ENCODE data around the gene BICDL1.
"Not testable (repeated sequence)": the region's sequence is repeated elsewhere in the genome, so short reads cannot be mapped to it uniquely, and the experiment has no call there.

BICDL1 gene

DNA sequence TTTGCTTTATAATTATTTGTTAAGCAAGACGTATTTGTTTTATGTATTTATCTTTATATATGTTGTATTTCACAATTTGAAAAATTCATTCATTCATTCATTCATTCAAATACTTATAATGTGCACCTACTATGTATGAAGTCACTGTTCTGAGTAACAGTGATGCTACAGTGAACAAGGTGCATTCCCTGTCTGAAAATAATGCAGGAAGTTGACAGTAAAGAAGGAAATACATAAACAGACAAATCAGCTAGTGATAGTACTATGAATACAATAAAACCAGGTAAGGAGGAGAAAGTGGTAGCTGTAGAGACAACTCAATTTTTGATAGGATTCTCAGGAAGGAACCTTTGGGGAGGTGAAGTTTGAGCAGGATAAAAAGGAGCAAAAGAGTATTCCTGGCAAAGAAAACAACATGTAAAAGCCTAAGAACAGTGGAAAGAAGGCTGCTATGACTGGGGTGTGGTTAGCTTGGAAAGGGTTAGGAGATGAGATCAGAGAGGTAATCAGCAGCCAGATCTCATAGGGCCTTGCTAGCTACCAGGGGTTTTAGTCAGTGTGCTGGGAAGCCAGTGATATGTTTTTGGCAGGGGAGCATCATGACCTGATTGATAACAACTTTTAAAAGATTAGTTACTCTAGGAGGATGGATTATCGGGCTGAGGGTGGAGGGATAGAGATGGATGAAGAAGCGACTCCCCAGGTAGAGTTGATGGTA lies 17.4 kb downstream of the BICDL1 start:
- DNase-seq: no peak

DNA sequence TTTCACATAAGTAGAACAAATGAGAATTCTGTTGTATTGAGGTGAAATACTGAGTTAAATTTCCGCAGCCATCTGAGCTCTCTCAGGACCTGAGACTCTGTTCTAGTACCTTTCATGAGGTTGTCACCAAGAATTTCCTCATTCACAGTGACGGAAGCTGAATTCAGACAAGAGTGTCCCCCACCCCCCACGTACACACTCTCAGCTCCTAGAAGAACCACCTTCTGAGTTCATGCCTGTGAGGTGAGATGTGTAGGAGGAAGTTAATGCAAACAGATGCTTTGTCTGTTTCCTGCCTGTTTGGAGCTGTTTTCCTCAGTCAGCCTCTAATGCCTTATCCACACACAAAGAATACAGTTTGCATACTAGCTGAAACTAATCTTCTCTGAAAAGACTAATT lies 18.2 kb downstream of the BICDL1 start:
- DNase-seq: no peak

DNA sequence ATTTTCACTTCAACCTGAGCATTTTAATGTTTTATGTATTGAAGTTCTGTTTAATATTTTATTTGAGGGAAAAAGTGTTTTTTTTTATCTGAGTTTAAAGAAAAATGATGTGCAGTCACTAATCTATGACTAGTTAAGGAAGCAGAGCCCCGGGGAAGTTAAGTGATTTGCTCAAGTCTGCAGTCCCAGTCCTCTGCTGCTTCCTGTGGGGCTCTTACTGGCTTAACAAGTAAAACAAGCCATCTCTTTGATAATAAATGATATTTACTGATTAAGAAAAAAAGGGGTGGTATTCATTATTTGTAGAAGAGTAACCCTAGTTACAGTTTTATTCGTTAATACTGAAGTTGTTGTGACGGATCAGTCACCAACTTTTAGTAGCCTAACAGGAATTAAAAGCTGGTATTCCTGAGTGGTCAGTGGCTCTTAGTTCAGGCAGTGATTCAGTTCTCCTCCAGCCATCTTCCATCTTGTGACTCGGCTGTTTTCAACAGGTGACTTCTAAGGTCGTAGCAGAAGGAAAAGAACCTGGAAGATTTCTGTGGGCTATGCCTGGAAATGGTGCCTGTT lies 21.7 kb downstream of the BICDL1 start:
- DNase-seq: no peak

DNA sequence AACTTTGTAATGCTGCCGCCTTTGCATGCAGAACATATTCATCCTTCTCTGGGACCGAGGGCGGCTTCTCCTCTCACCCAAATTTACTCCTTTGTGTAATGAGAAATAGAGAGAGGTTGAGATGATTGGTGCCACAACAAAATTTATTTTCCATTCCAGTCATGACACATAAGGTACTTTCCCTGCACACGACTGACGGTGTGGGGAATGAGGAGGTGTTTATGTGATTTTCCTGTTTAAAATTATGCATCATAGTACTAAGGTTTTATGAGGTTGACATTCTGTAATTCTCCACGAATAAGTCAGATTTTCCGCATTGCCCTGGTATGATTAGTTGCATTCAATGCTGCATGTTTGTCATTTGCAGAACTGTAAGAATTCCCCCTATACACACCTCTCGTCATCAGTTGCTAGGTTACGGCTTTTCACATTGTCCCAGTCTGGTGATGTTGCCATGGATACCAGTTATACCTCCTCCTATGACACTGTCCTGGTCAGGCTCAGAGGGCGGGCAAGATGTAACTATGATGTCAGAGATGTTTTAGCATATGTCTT lies 23.1 kb downstream of the BICDL1 start:
- DNase-seq: no peak

DNA sequence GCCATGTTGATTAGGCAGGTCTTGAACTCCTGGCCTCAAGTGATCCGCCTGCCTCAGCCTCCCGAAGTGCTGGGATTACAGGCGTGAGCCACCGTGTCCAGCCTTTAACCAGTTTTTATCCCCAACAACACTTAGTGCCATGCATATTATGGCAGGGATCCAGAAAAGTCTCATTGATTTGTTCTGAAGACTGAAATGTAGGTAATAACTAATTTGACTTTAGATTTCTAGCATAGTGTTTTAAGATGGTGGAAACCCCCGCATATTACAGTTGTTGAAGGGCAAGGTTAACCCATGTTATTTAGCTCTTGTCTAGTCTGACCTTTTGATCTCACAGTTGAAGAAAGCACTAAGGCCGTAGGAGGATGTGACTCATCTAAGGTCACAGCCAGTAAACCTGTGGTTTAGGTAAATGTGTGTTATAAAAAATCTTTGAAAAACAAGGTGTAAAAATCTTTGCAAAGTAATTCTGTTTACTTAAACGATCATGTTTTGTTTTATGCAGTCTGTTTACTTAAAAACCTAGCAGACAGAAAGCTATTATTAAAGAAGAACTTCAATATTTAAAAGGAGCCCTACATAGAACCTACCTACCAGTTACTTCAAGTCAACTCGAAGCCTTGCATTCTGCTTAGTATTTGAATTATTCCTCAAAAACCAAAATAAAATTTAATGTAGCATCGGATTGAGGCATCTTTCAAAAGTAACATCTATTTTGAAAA lies 24.8 kb downstream of the BICDL1 start:
- DNase-seq: peak; percentile 7

DNA sequence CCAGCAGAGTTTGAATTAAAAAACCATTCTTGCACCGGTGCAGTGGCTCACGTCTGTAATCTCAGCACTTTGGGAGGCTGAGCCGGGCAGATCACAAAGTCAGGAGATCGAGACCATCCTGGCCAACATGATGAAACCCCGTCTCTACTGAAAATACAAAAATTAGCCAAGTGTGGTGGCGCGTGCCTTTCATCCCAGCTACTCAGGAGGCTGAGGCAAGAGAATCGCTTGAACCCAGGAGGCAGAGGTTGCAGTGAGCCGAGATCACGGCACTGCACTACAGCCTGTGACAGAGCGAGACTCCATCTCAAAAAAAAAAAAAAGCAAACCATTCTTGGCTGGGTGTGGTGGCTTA lies 25.3 kb downstream of the BICDL1 start:
- not testable (repeated sequence) for DNase-seq

DNA sequence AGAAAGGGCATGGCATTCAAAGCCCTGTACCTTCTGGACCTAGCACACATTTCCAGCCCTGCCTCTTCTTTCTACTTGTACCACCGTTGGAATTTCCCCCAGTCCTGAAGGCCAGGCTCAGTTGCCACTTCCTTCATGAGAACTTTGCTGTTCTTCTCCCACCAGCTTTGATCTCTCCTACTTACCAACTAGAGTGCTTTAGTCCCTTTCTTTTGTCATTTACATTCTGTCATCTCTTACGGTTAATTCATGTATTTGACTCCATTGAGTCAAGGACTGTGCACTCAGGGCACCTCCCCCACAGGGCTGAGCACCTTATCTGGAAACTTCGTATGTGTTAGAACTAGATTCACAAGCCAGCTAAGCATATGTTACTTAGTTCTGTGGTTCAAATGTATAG lies 26.3 kb downstream of the BICDL1 start:
- no peak for DNase-seq

DNA sequence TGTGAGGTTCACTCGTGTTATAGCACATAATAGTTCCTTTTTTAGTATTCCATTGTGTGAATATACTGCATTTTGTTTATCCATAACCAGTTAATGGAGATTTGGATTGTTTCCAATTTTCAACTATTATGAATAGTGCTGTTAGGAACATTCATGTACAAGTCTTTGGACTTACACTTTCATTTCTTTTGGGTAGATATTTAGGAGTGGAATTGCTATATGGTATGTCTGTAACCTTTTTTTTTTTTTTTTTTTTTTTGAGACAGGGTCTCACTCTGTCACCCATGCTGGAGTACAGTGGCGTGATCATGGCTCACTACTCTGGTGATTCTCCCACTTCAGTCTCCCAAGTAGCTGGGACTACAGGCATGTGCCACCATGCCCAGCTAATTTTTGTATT lies 27.2 kb downstream of the BICDL1 start:
- not testable (repeated sequence) for DNase-seq

DNA sequence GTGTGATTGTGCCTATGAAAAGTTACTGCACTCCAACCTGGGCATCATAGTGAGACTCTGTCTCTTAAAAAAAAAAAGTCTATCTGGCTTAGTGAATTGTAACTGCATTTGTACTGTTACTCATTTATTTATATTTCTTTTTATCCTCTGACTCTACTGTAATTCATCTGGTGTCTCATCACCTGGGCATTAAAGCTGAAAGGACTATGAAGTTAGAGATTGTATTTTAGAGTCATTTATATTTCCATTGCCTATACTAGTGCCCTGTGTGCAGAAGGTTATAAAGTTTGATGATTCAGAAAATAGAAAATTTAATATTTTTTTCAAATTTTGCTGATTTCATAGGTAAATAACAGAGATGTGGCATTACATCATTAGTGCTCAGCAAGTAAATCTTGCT lies 30.2 kb downstream of the BICDL1 start:
- DNase-seq: no peak

DNA sequence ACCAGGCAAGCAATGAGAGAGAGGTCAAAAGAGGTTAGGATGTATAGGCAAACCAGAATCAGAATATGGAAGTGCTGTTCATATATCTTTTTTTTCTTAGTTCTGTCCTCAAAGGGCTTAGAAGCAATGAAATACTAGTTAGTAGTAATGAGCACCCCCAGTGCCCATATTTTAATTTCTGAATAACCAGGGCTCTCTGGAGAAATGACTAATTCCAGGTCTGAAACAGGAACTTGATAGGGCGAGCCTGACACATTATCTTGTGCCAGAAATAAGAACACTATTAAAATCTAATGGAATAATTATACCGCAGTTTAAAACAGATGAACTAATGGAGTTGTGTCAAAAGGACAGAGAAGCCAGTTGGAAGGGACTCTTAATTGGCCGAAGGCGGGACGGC lies 30.9 kb downstream of the BICDL1 start:
- peak; percentile 52 for DNase-seq

DNA sequence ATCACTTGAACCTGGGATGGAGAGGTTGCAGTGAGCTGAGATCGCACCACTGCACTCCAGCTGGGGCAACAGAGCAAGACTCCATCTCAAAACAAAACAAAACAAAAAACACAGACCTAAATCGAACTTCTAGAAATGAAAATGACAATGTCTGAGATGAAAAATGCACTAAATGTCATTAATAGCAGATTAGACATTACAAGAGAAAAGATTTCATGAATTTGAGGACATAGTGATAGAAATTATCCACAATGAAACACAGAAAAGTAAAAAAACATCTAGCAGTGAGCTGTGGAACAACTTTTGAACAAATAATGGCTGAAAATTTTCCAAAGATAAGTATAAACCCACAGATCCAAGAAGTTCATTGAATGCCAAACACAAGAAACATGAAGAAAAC lies 35.2 kb downstream of the BICDL1 start:
- no peak for DNase-seq

DNA sequence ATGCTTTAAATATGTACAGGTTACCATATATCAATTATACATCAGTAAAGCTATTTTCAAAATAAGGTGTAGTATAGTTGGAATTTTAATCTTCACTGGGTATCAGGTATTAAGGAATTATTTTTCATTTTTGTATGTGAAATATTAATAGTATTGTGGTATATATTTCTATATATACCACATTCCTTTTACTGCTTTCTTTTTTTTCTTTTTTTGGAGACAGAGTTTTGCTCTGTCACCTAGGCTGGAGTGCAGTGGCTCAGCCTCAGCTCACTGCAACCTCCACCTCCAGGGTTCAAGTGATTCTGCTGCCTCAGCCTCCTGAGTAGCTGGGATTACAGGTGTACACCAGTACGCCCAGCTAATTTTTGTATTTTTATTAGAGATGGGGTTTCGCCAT lies 36.6 kb downstream of the BICDL1 start:
- no peak for DNase-seq

DNA sequence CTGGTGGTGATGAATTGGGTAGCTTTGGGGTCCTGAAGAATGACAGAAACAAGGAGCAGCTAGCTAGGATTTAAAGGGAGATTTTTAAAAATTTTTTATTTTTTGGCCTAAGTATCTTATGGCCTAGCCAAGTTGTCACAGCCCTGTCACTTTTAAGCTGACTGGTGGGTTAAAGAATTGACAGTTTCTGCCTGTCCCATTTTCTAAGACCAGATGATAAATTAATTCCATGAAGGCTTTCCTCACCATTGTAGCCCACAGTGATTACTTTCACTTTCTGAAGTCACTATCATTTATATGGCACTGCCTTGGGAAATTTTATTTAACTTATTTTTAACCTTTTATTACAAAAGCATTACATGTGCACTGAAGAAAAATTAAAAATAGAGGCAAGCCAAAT lies 43.2 kb downstream of the BICDL1 start:
- no peak for DNase-seq

DNA sequence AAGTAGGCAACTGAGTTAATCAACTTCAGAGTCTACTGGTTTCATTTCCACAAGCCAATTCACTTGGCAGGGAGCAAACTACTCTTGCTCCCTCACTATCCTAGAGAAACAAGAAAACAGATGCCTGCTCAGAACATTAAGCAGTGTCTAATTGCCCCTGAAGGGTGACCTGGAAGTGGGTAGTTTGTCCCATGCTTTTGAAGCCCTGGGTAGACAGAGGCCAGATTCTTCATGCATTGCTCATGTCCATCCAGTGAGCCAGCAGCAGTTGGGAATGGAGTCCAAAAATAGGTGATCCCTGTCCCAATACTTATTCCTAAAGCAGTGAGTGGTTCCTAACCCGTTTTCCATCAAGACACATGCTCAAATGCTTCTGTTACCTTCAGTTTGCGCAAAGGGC lies 48.8 kb downstream of the BICDL1 start:
- no peak for DNase-seq

DNA sequence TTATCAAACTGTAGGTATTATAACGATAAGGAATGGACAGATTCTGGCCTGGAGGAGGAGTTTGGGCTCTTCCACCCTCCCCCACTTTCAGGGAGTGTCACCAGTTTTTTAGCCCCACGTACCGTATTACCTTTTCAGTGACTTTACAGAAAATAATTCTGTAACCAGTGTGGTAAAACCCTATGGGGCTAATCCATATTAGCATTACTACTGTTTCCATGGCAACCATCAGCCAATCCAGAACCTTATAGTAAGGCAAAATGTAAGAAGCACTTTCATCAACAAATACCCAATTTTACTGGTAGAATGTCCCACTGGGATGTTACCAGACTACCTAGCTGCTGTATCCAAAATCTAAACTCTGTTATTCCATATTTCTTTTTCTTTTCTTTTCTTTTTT lies 50.7 kb downstream of the BICDL1 start:
- no peak for DNase-seq

DNA sequence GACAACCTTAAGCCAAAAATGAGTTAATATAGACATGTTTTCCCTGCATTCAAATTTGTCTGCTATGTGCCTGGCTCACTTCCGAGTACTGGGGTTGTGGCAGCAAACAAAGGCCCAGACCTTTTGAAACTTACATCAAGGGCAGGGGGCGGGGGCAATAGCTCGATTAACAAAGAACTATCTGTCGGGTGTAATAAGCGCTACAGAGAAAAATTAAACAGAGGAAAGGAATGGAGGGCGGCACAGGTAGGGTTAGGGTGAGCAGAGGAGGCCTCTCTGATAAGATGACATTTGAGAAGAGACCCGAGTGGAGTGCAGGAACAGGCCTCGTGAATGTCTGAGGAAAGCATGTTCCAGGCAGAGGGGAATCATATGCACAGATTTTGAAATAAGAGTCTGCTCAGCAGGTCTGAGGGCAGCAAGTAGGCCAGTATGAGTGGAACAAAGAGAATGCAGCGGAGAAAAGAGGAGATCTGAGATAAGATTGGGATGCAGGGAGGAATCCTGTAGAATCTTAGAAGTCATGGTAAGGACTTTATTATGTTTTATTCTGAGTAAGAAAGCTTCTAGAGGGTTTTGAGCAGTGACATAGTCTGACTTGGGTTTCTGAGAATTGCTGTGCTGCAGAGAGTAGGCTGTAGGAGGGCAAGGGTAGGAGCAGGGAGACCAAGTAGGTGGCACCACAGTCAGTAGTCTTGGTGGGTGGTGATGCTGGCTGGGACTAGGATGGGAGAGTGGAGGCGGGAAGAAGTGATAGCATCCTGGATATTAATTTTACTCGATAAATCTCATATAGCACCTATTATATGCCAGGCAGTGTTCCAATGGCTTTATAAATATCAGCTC lies 52.6 kb downstream of the BICDL1 start:
- DNase-seq: no peak

DNA sequence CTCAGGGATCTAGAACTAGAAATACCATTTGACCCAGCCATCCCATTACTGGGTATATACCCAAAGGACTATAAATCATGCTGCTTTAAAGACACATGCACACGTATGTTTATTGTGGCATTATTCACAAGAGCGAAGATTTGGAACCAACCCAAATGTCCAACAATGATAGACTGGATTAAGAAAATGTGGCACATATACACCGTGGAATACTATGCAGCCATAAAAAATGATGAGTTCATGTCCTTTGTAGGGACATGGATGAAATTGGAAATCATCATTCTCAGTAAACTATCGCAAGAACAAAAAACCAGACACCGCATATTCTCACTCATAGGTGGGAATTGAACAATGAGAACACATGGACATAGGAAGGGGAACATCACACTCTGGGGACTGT lies 56.3 kb downstream of the BICDL1 start:
- not testable (repeated sequence) for DNase-seq

DNA sequence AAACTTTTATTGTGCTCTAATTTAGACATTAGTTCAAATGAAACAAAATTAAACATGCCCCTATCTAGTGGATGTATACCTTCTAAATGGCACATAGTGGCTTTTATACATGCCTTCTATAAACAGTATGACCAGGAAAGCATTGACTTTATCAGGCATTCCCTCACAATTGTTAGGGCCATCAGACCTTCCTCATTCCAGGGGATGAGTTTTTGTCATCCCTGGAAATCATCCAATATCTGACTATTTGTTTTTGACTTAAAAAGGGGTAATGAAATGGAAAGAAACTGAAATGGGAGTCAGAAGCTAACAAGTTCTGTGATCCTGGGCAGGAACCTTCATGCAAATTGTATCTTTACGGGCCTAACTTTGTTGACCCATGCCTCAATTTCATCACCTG lies 58.0 kb downstream of the BICDL1 start:
- DNase-seq: no peak

DNA sequence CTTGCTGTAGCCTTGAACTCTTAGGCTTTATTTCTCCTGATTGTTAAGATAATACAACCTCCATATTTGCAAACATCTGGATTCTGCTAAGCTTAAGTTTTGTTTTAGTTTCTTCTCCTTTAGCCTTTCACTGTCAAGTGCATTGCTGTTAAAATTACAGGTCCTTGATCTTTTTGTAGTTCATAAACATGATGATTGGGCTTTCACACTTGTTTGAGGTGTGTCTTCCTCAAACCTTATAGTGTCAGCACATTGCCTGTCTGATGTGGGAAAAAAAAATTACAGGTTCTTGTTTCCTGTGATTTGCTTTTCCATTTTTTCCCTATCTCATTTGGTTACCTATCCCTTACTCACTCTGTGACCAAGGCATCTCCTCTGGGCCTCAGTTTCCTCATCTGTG lies 59.2 kb downstream of the BICDL1 start:
- DNase-seq: no peak

DNA sequence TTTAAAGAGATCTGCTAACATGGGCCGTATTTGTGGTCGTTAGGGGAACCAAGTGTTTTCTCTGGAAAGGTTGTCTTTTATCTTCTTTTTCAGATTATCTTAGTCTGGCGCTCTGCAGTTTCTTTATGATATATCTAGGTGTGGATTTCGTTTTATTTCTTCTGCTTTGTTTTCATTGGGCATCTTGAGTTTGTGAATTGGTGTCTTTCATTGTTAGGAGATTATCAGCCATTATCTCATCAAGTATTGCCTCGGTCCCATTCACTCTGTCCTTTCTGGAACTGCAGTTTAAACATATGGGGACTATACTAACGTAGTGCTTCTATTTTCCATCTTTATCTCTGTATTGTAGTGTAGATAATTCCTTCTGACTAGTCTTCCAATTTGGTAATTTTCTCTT lies 60.4 kb downstream of the BICDL1 start:
- DNase-seq: no peak

DNA sequence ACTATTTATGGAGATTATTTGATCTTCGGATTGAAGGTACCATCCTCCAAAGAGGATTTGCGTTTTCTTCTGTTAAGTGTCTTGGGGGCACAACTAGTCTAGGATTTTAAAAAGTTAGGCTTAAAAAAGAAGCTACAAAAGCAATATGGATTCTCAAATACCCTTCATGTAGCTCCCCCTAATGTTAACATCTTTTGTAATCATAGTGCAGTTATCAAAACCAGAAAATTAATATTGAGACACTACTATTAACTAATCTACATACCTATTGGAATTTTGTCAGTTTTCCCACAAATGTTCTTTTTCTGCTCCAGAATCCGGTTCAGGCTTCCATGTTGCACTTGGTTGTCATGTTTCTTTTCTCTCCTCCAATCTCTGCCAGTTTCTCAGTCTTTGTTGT lies 62.5 kb downstream of the BICDL1 start:
- no peak for DNase-seq

DNA sequence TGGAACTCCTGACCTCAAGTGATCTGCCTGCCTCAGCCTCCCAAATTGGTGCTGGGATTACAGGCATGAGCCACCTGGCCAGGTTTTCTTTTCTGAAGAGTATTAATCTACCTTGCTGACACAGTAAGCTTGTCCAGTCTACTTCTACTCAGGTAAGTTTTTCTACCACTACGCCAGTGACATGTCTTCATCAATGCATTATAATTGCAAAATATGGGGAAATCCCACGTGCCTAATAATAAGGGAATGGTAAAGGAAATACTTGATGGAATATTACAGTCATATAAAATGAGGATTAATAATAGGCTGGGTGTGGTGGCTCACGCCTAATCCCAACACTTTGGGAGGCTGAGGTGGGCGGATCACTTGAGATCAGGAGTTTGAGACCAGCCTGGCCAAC lies 65.3 kb downstream of the BICDL1 start:
- DNase-seq: no peak

Data from MV-4-11 (cell line).